Endothelial cell of umbilical vein (primary cell): Measurements from ENCODE around the gene SUGP1. TPM values are rescaled to one million over a fixed set of nuclear protein-coding genes. Genes with fewer than 3 reads are reported as not detected.

Experiments used
- BruUV-seq: library from RNA; stranded (reverse); fragments of 400-500 nt; replicated peaks from 2 replicates; lab custom pipeline; 2021; lab: Mats Ljungman, UMichigan
- CTCF ChIA-PET: fragments of 300-600, 350-600 bp; sonication (Branson Sonifier 250); formaldehyde crosslinking; loops from one replicate; lab custom pipeline; 2021; ENCODE audit warnings: antibody characterized with exemption, inconsistent platforms; lab: Charles Lee
- POLR2A ChIA-PET: fragments of 300-600, 350-600 bp; sonication (Branson Sonifier 250); formaldehyde crosslinking; loops from one replicate; lab custom pipeline; 2021; ENCODE audit warnings: antibody characterized with exemption, inconsistent platforms; lab: Charles Lee
- DNase-seq: peaks from one replicate; pipeline ENCODE4 v3.0.0-alpha.2; 2011; ENCODE audit warnings: low read depth, low spot score
- FAIRE-seq: peaks from 2 replicates; lab custom pipeline; 2011; peaks lifted over from hg19 to GRCh38; lab: Jason Lieb, UNC
- H2AFZ ChIP-seq: 2 replicates; pipeline ENCODE4 v1.6.0; 2012; ENCODE audit warnings: low read depth, low read length, control low read depth, inconsistent platforms
- H3K27ac ChIP-seq: 2 replicates; pipeline ENCODE4 v1.5.1; 2011; ENCODE audit warnings: low read depth, mild to moderate bottlenecking, control low read depth, low read length, moderate library complexity; ENCODE audit not compliant: insufficient read depth
- H3K27me3 ChIP-seq, 2 experiments: 2 replicates each; pipeline versions ENCODE4 v1.6.0 to v1.6.1; 2011; ENCODE audit warnings: low read length in 2 of 2, mixed read lengths in 1 of 2; ENCODE audit not compliant: control insufficient read depth in 2 of 2, insufficient read depth in 2 of 2
- H3K36me3 ChIP-seq, 2 experiments: 2 replicates in 1 of 2; 3 replicates in 1 of 2; pipeline ENCODE4 v1.5.1; 2011; ENCODE audit warnings: low read length in 2 of 2, mild to moderate bottlenecking in 1 of 2, moderate library complexity in 1 of 2; ENCODE audit not compliant: control insufficient read depth in 2 of 2, insufficient read depth in 2 of 2; ENCODE audit errors: extremely low read depth in 1 of 2
- H3K4me1 ChIP-seq: 3 replicates; pipeline ENCODE4 v1.5.1; 2011; ENCODE audit warnings: mild to moderate bottlenecking, low read length; ENCODE audit not compliant: control insufficient read depth, insufficient read depth; ENCODE audit errors: extremely low read depth
- H3K4me2 ChIP-seq: 2 replicates; pipeline ENCODE4 v1.6.1; 2011; ENCODE audit warnings: low read length, control low read depth, mixed read lengths; ENCODE audit not compliant: insufficient read depth
- H3K4me3 ChIP-seq, 3 experiments: fragments of 200-600 bp in 1 of 3; sonication (generic), shearing (Covaris generic) in 1 of 3; replicated peaks in 1 of 3; 2 replicates each; pipeline ENCODE4 v1.5.1; 2011 to 2016; ENCODE audit warnings: control low read depth in 3 of 3, low read length in 3 of 3, mild to moderate bottlenecking in 2 of 3, inconsistent platforms in 1 of 3, low read depth in 1 of 3, moderate library complexity in 1 of 3; ENCODE audit not compliant: insufficient read depth in 1 of 3
- H3K79me2 ChIP-seq: 2 replicates; pipeline ENCODE4 v1.6.0; 2012; ENCODE audit warnings: low read length, inconsistent platforms; ENCODE audit not compliant: control insufficient read depth, insufficient read depth
- H3K9ac ChIP-seq: replicated peaks from 2 replicates; pipeline ENCODE3; 2011; ENCODE audit warnings: low read length, control low read depth; ENCODE audit not compliant: insufficient read depth; ENCODE audit errors: extremely low read depth
- H3K9me1 ChIP-seq: replicated peaks from 3 replicates; pipeline ENCODE4 v1.6.0; 2011; ENCODE audit warnings: mild to moderate bottlenecking, low read length; ENCODE audit not compliant: control insufficient read depth, insufficient read depth; ENCODE audit errors: extremely low read depth
- H3K9me3 ChIP-seq: replicated peaks from 2 replicates; pipeline ENCODE4 v1.5.1; 2012; ENCODE audit warnings: low read length, inconsistent platforms; ENCODE audit not compliant: control insufficient read depth, insufficient read depth
- H4K20me1 ChIP-seq: replicated peaks from 2 replicates; pipeline ENCODE3; 2011; ENCODE audit warnings: mild to moderate bottlenecking, low read length; ENCODE audit not compliant: control insufficient read depth, insufficient read depth; ENCODE audit errors: extremely low read depth
- CTCF ChIP-seq, 2 donors: IDR thresholded peaks; 1 replicate in 1 of 2; 2 replicates in 1 of 2; pipeline ENCODE4 v1.5.1; 2011; ENCODE audit warnings: low read length in 2 of 2, mild to moderate bottlenecking in 2 of 2, moderate library complexity in 2 of 2, control low read depth in 1 of 2, inconsistent platforms in 1 of 2, low read depth in 1 of 2; ENCODE audit not compliant: insufficient read depth in 1 of 2; ENCODE audit errors: extremely low read depth in 1 of 2
- EZH2 ChIP-seq: IDR thresholded peaks from 2 replicates; pipeline ENCODE4 v1.6.1; 2012; ENCODE audit warnings: borderline replicate concordance, low read depth, mild to moderate bottlenecking, moderate library complexity, low read length, inconsistent platforms; ENCODE audit not compliant: severe bottlenecking
- FOS ChIP-seq: IDR thresholded peaks from 2 replicates; pipeline ENCODE4 v1.6.1; 2011; ENCODE audit warnings: mild to moderate bottlenecking, low read length, moderate library complexity, borderline replicate concordance; ENCODE audit not compliant: insufficient read depth
- GATA2 ChIP-seq: IDR thresholded peaks from 2 replicates; pipeline ENCODE4 v1.7.0; 2011; ENCODE audit warnings: low read depth, mild to moderate bottlenecking, moderate library complexity, mixed read lengths, low read length; ENCODE audit not compliant: insufficient read length, insufficient read depth
- JUN ChIP-seq: IDR thresholded peaks from 2 replicates; pipeline ENCODE4 v1.6.1; 2011; ENCODE audit warnings: borderline replicate concordance, low read depth; ENCODE audit not compliant: insufficient read length, insufficient read depth
- MAX ChIP-seq: IDR thresholded peaks from 2 replicates; pipeline ENCODE4 v1.6.1; 2011; ENCODE audit not compliant: insufficient read depth, insufficient read length
- MYC ChIP-seq: IDR thresholded peaks from one replicate; pipeline ENCODE4 v1.6.1; 2011; ENCODE audit warnings: mild to moderate bottlenecking, low read depth, low read length
- POLR2A ChIP-seq: IDR thresholded peaks from 2 replicates; pipeline ENCODE4 v1.6.1; 2012; ENCODE audit warnings: low read depth, mild to moderate bottlenecking, control low read depth, low read length
- POLR2AphosphoS5 ChIP-seq: IDR thresholded peaks from 2 replicates; pipeline ENCODE4 v1.6.1; 2012; ENCODE audit warnings: low read depth, mild to moderate bottlenecking, control low read depth, low read length, moderate library complexity; ENCODE audit not compliant: insufficient read depth
- dilution Hi-C: fragments of 300-500 bp; cut with MboI; formaldehyde crosslinking; loops from one replicate; pipeline ENCODE4 v1.15.0; 2019; ENCODE audit warnings: low sequenced_read_pairs; ENCODE audit not compliant: extremely low pct_ligation_motif_present
- intact Hi-C: fragments of 100-400 bp; cut with micrococcal nuclease; formaldehyde crosslinking; loops from one replicate; pipeline ENCODE4 v1.10.0; 2022
- polyA plus RNA-seq, 4 experiments: library from polyadenylated mRNA; depleted of rRNA in 3 of 4; stranded (reverse) in 3 of 4; unstranded in 1 of 4; fragments of >200 nt; gene quantifications; 2 replicates each; pipeline versions ENCODE4 v1.2.1 to v1.2.3, GENCODE V29; 2011 to 2012; ENCODE audit warnings: missing spikeins in 1 of 4
- total RNA-seq: library from RNA; stranded (reverse); gene quantifications from 2 replicates; pipeline ENCODE4 v1.2.3, GENCODE V29; 2021

The SUGP1 gene
- total and polyA plus RNA-seq, 2 donors (not counting 3 experiments of a cell fraction or from before 2014, with no cell fraction given), result 41.0 to 64.7 TPM

GRCh38 chr19:19300613-19301012 lies 19.7 kb downstream of the SUGP1 start:
- Histone ChIP-seq H3K4me3 (no peak overlapping the region), H3K4me1 (no peaks in the 10 kb centered on the region), H3K27me3 (no peaks in the 10 kb centered on the region), H3K79me2 (no peaks in the 10 kb centered on the region), H3K27ac (no peak overlapping the region), H3K9me3 (no peaks in the 10 kb centered on the region), H2AFZ (no peak overlapping the region), H3K9ac (no peak overlapping the region), H3K9me1 (no peaks in the 10 kb centered on the region), H3K4me2 (no peak overlapping the region), H4K20me1 (no peaks in the 10 kb centered on the region), H3K36me3 (peaks cover 3 to 39% of the 10 kb centered on the region in 2 experiments)
- BruUV-seq, result no TSS peak
- FAIRE-seq (no peak), DNase-seq (no peak)
- ChIA-PET CTCF (no interaction called here), POLR2A (no interaction called here)
- dilution Hi-C loops, result no loop called here
- TF ChIP-seq JUN, result no peak
- TF ChIP-seq MAX, result no peak
- no peak for TF ChIP-seq MYC
- TF ChIP-seq POLR2A, result no peak
- TF ChIP-seq GATA2, result no peak
- TF ChIP-seq FOS, result no peak
- TF ChIP-seq EZH2, result no peak
- no peak for TF ChIP-seq CTCF (IDR thresholded peaks at IDR 0.05; ENCODE audit: extremely low read depth in 1 of 2, insufficient read depth in 1 of 2, low read depth in 1 of 2, low read length in 2 of 2)
- TF ChIP-seq POLR2AphosphoS5, result no peak
- intact Hi-C loops, result no loop called here
